HG02981 (cell line): ENCODE results near the gene HDC.

ENCODE experiments used
- ATAC-seq: cut with Tn5 transposase; IDR thresholded peaks from one replicate; pipeline ENCODE4 v1.9.1; 2021; ENCODE audit warnings: mild to moderate bottlenecking, moderate library complexity; ENCODE audit not compliant: unreplicated experiment

The HDC gene

GRCh38 chr15:50265620-50266019 lies at the start of gene HDC:
TSS of gene HDC (minus strand) at chr15:50265726. CDS start at chr15:50265623, 103 bp downstream.
- ATAC-seq, result no peak

GRCh38 chr15:50312636-50313035 lies 47.1 kb upstream of the HDC start:
- ATAC-seq, result no peak

DNA sequence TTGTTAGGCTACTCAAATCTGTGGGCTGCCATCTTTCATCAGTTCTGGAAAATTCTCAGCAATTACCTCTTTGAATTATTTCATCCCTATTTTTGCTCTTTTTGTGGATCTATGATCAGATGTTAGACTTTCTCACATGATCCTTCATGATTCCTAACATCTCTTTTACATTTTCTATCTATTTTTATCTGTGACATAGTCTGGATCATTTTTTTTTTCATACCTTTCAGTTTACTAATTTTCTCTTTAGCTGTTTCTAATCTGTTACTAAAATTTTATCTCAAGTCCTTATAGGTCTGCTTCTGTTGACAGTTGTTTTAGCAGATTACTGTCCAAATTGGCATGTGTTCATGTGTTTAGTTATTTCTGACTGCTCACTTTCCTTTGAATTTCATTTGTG lies 42.3 kb upstream of the HDC start:
- no peak for ATAC-seq

DNA sequence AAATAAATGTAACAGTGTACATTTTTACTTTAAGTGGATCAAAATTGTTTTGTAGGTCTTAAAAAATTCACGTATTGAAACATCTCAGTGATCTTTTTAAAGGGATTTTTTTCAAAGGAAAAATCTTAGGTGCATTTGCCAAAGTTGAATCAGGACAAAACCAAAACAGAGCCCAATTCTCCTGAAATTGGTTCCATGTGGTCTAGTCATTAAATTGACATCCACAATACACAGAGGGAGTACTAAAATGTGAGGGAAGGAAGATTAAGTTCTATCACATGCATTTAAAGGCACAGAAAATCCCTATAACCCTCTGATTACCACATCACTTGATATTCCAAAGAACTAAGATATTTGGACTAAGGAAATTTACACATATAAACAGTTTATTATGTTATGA lies 39.3 kb upstream of the HDC start:
- ATAC-seq, result no peak

DNA sequence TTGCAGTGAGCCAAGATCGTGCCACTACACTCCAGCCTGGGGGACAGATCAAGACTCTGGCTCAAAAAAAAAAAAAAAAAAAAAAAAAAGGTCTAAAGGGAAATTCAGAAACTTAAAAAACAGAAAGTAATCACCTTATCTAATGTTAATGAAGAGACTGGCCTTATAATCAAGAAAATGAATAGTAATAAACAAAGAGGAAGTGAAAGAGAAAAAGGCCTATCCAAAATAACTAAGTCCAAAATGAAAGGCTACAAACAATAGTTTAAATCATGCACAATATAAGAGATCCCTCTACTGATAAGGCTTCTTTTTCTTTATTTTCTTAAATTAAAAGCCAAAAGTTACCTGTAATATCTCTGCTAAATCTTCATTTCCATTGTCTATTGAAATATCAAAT lies 37.1 kb upstream of the HDC start:
- ATAC-seq, result no peak

- no peak for ATAC-seq
Measured at GRCh38 chr15:50298340-50298739, 32.8 kb upstream of the HDC start.

GRCh38 chr15:50295966-50296365 lies 30.4 kb upstream of the HDC start:
- ATAC-seq, result no peak

DNA sequence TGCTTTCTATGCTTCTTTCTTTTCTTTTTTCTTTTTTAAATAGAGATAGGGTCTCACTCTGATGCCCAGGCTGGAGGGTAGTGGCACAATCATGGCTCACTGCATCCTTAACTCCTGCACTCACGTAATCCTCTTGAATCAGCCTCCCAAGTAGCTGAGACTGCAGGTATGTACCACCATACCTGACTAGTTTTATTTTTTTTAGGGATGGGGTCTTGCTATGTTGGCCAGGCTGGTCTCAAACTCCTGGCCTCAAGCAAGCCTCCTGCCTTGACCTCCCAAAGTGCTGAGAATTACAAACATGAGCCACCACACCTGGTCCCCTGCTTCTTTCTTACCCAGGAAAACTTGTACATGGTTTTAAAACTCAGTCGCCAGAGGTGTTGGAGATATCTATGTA lies 24.2 kb upstream of the HDC start:
- no peak for ATAC-seq

DNA sequence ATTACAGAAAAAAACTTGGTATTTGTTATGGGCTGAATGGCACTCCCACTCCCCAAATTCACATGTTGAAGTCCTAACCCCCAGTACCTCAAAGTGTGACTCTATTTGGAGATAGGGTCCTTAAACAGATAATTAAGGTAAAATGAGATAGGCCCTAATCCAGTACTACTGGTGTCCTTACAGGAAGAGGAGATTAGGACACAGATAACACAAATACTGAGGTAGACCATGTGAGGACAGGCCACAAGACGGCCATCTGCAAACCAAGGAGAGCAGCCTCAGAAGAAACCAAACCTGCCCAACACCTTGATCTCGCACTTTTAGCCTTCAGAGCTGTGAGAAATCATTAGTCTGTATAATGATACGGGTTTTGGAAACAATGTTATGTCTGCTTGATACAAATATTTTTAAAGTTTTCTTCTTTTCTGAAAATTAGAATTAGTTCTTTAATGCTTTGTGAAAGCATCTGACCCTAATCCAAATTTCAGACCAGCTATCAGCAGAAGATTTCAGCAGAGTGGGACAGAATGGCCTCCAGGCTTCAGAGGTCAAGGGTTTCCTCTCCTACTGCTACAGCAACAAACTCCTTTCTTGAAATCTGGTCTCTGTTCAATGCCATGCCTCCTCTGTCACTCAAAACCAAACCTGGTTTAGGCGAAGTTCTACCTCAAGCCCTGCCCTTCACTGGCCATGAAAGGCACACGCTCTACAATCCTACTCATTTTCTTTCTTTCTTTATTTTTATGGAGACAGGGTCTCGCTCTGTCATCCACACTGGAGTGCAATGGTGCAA lies 22.0 kb upstream of the HDC start:
- no peak for ATAC-seq

DNA sequence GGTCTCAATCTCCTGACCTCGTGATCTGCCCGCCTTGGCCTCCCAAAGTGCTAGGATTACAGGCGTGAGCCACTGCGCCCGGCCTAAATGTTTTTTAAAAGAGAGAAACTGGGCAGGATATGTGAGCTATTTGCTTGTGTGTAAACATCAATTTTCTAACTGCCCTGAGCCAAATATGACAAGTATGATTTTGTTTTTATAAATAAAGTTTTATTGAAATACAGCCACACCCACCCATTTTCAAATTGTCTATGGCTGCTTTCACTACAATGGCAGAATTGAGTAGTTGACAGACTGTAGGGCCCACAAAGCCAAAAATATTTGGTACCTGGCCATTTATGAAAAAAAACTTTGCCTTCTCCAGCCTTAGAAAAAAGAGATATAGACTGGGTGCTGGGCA lies 15.9 kb upstream of the HDC start:
- no peak for ATAC-seq

- no peak for ATAC-seq
Measured at GRCh38 chr15:50280271-50280670, 14.7 kb upstream of the HDC start.

- ATAC-seq, result no peak
Measured at GRCh38 chr15:50278496-50278895, 13.0 kb upstream of the HDC start.

DNA sequence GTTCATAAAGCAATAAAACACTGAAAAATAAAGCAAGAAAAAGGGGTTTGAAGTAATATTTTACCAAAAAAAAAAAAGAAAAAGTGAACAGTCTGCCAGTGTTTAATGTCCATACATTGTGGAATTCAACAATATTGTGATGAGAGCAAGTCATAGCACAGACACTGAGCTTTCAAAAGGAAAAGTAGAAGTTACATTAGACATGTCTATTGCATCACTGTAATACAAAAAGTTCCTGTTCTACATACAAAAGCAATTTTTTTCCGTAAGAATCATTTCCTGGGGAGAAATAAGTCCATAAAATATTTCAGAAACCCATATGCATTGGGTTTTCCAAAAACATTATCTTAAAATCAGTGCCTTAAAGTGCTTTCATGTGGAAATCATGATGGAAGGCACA lies 11.8 kb upstream of the HDC start:
- no peak for ATAC-seq

- ATAC-seq, result no peak
Measured at GRCh38 chr15:50275908-50276307, 10.4 kb upstream of the HDC start.

DNA sequence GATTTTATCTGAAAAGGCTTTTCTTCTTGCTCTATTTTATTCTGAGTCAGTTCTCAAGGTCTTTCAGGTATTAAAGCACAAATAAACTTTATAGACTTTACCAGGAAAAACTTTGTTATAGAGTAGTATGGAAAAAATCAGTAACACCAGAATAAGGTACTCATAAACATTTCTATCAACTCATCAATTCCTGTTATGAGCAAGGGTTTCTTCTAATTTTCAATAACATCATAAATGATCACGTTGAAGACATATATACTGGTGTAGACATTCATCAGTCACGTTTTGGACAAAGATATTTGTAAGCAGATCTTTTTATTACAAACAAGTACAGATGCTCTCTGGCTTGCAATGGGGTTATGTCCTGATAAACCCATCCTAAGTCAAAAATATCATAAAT lies 9.6 kb upstream of the HDC start:
- no peak for ATAC-seq

- ATAC-seq, result no peak
Measured at GRCh38 chr15:50267577-50267976, 2.1 kb upstream of the HDC start.

DNA sequence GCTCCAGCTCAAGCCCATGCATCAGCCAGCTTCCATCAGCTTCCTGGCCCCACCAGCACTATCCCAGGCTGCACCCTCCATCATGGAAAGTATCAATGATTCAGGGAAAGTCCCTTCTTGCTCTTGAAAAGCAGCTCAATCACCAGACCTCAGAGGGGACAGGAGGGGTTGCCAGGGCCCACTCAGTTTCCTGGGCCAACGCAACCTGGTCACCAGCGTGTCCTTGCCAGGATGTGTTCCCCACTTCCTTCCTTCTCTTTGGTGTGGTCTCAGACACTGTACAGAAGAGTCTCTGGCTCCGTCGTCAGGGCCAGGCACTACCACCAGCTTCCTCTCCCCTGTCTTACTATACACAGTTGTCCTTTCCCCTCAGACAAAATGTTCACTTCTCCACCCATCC lies 3.0 kb downstream of the HDC start:
- ATAC-seq, result no peak

- ATAC-seq, result no peak
Measured at GRCh38 chr15:50261981-50262380, 3.5 kb downstream of the HDC start.

DNA sequence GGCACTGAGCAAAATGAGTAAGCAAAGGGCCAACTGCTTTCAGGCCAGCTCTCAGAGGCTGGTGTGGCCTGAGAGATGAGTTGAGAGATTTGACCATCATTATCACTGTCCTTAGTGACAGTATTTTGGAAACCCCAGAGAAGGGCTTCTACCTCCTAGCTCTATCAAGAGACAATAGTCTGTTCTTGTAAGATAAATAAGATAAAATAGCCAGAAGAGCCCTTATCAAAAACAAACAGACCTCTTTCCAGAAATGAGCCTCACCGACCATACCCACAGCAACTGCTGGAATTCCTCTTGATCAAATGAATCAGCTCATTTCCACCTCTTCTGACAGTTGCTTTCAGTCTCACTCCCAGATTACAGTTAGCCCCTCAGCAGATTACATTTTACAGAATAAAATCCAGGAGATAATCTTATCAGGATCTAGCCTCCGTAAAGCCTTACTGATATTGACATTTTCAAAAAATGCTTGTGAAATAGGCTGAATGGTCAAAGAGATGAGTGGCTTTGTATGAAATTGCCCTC lies 4.5 kb downstream of the HDC start:
- peak; percentile 52 for ATAC-seq

GRCh38 chr15:50259276-50259675 lies 6.2 kb downstream of the HDC start:
- no peak for ATAC-seq

GRCh38 chr15:50257924-50258323 lies 7.6 kb downstream of the HDC start:
- no peak for ATAC-seq

DNA sequence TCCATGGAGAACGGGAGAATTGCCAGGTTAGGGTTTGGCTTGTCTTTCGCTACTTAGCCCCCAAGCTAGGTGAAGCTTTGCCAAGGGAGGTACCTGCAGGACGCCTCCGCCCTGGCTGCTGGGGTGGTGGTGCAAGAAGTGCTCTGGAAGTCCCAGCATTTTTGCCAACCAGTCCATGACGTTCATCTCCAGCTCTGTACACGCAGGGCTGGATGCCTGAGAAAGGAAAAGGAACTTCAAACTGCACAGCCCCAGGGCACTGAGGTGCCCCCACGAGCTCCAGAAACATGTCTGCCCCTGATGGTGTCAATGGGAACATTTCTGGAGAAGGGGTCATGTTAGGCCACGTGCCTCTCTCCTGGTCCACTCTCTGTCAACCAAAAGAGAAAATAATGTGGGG lies 8.2 kb downstream of the HDC start:
- ATAC-seq, result no peak
